Upper lobe of left lung (tissue), 4 donors: Measurements from ENCODE around the gene CYBC1.

ENCODE experiments used
- EP300 ChIP-seq, 4 donors: sonication (generic); formaldehyde crosslinking; IDR thresholded peaks; one replicate each; pipeline ENCODE4 v1.5.1; 2017; ENCODE audit warnings: antibody characterized with exemption in 4 of 4, control low read depth in 2 of 4
- POLR2A ChIP-seq, 4 donors: fragments of 450-650 bp; IDR thresholded peaks; one replicate each; pipeline ENCODE4 v1.5.1; 2016 to 2017; ENCODE audit warnings: antibody characterized with exemption in 4 of 4, mild to moderate bottlenecking in 2 of 4
- POLR2AphosphoS5 ChIP-seq, 2 donors: sonication (generic); formaldehyde crosslinking; IDR thresholded peaks; one replicate each; pipeline ENCODE4 v1.5.1; 2017; ENCODE audit warnings: antibody characterized with exemption in 2 of 2
- TF ChIP-seq, protein P1 (sequence below), 6 experiments: fragments of 450-650 bp in 4 of 6; fragments of 200-600 bp in 2 of 6; sonication (generic) in 2 of 6; IDR thresholded peaks; one replicate each; pipeline ENCODE4 v1.5.1; 2016 to 2019; ENCODE audit warnings: antibody characterized with exemption in 6 of 6

DNA sequence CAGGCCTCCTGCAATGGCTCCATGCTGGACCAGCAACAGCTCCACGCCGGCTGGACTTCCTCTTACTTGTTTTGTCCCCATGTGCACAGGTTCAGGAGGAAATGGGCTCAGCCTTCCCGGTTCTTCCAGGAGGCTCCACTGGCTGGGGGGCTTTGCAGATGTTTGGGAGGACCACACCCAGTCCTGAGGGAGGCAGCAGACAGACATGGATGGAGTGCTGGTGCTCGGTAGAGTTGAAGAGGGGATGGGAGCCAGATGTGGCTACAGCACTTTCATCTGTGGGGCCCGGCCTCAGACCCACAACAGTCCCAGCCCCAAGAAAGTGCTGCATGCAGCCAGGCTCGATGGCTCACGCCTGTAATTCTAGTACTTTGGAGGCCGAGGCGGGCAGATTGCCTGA, 29.8 kb upstream of the CYBC1 start:
- TF ChIP-seq, protein P1, sequence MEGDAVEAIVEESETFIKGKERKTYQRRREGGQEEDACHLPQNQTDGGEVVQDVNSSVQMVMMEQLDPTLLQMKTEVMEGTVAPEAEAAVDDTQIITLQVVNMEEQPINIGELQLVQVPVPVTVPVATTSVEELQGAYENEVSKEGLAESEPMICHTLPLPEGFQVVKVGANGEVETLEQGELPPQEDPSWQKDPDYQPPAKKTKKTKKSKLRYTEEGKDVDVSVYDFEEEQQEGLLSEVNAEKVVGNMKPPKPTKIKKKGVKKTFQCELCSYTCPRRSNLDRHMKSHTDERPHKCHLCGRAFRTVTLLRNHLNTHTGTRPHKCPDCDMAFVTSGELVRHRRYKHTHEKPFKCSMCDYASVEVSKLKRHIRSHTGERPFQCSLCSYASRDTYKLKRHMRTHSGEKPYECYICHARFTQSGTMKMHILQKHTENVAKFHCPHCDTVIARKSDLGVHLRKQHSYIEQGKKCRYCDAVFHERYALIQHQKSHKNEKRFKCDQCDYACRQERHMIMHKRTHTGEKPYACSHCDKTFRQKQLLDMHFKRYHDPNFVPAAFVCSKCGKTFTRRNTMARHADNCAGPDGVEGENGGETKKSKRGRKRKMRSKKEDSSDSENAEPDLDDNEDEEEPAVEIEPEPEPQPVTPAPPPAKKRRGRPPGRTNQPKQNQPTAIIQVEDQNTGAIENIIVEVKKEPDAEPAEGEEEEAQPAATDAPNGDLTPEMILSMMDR (IDR thresholded peaks at IDR 0.05) = no peak
- TF ChIP-seq EP300 (IDR thresholded peaks at IDR 0.05) (no peak), POLR2AphosphoS5 (IDR thresholded peaks at IDR 0.05) (no peak), POLR2A (IDR thresholded peaks at IDR 0.05) (no peak)
